DND-41 (cell line): ENCODE measurements around the gene EDNRB.

Experiments
- CTCF ChIP-seq: IDR thresholded peaks from 2 replicates; pipeline ENCODE4 v1.5.1; 2012; ENCODE audit warnings: borderline replicate concordance, low read length, moderate library complexity, mild to moderate bottlenecking; ENCODE audit not compliant: poor library complexity, severe bottlenecking; ENCODE audit errors: extremely low read depth
- EZH2 ChIP-seq: IDR thresholded peaks from 3 replicates; pipeline ENCODE4 v1.6.1; 2012; ENCODE audit warnings: borderline replicate concordance, low read depth, mild to moderate bottlenecking, moderate library complexity, low read length, inconsistent platforms; ENCODE audit not compliant: severe bottlenecking

GRCh38 chr13:77866971-77867370 is 51.7 kb downstream of the EDNRB start:
- no peak for TF ChIP-seq CTCF
- TF ChIP-seq EZH2, result no peak
